ENCODE measurements around the gene PHPT1.

- TF ChIP-seq, protein P1, sequence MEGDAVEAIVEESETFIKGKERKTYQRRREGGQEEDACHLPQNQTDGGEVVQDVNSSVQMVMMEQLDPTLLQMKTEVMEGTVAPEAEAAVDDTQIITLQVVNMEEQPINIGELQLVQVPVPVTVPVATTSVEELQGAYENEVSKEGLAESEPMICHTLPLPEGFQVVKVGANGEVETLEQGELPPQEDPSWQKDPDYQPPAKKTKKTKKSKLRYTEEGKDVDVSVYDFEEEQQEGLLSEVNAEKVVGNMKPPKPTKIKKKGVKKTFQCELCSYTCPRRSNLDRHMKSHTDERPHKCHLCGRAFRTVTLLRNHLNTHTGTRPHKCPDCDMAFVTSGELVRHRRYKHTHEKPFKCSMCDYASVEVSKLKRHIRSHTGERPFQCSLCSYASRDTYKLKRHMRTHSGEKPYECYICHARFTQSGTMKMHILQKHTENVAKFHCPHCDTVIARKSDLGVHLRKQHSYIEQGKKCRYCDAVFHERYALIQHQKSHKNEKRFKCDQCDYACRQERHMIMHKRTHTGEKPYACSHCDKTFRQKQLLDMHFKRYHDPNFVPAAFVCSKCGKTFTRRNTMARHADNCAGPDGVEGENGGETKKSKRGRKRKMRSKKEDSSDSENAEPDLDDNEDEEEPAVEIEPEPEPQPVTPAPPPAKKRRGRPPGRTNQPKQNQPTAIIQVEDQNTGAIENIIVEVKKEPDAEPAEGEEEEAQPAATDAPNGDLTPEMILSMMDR (IDR thresholded peaks at IDR 0.05): no peak
- TF ChIP-seq EP300 (IDR thresholded peaks at IDR 0.05) (no peak), POLR2A (IDR thresholded peaks at IDR 0.05) (no peak)
Observed at GRCh38 chr9:136799854-136800657, 49.2 kb upstream of the PHPT1 start.
